Neuronal stem cell (in vitro differentiated cells): ENCODE data around the gene TMCO4.
A peak's percentile ranks its signal among the peaks of the same experiment; 100 is the strongest.

Experiments used
- DNase-seq: peaks from one replicate; pipeline ENCODE4 v3.0.0-alpha.2; 2013; ENCODE audit warnings: low spot score
- H2AFZ ChIP-seq: one replicate; pipeline ENCODE4 v1.6.1; 2013; ENCODE audit warnings: mild to moderate bottlenecking, low read length, inconsistent platforms
- H2AK5ac ChIP-seq: 2 replicates; pipeline ENCODE4 v1.6.1; 2013; ENCODE audit warnings: low read depth, mild to moderate bottlenecking, inconsistent platforms, low read length, moderate library complexity, mixed read lengths
- H2BK120ac ChIP-seq: 2 replicates; pipeline ENCODE4 v1.6.1; 2013; ENCODE audit warnings: low read depth, mild to moderate bottlenecking, inconsistent platforms, low read length, moderate library complexity, mixed read lengths
- H2BK12ac ChIP-seq: one replicate; pipeline ENCODE4 v1.6.1; 2013; ENCODE audit warnings: low read length, inconsistent platforms
- H2BK15ac ChIP-seq: 2 replicates; pipeline ENCODE4 v1.6.1; 2013; ENCODE audit warnings: mild to moderate bottlenecking, low read length, inconsistent platforms, mixed read lengths
- H2BK5ac ChIP-seq: one replicate; pipeline ENCODE4 v1.6.1; 2013; ENCODE audit warnings: inconsistent platforms, mild to moderate bottlenecking, low read length, moderate library complexity
- H3K14ac ChIP-seq: one replicate; pipeline ENCODE4 v1.6.1; 2013; ENCODE audit warnings: low read length, inconsistent platforms
- H3K18ac ChIP-seq: 2 replicates; pipeline ENCODE4 v1.6.1; 2013; ENCODE audit warnings: low read length, inconsistent platforms
- H3K23ac ChIP-seq: 2 replicates; pipeline ENCODE4 v1.6.1; 2013; ENCODE audit warnings: low read depth, mild to moderate bottlenecking, mixed read lengths, low read length, inconsistent platforms; ENCODE audit not compliant: poor library complexity
- H3K27ac ChIP-seq: replicated peaks from 3 replicates; pipeline ENCODE4 v1.5.1; 2013; ENCODE audit warnings: low read length, inconsistent platforms
- H3K27me3 ChIP-seq, 3 experiments: 2 replicates each; pipeline ENCODE4 v1.6.1; 2013; ENCODE audit warnings: low read length in 3 of 3, mild to moderate bottlenecking in 2 of 3, inconsistent platforms in 1 of 3, low read depth in 1 of 3, mixed read lengths in 1 of 3, moderate library complexity in 1 of 3; ENCODE audit not compliant: control insufficient read depth in 3 of 3, insufficient read depth in 3 of 3
- H3K36me3 ChIP-seq, 2 donors: replicated peaks in 1 of 2; 2 replicates each; pipeline ENCODE4 v1.6.1; 2013; ENCODE audit warnings: low read length in 2 of 2; ENCODE audit not compliant: control insufficient read depth in 2 of 2, insufficient read depth in 2 of 2
- H3K4ac ChIP-seq: 2 replicates; pipeline ENCODE4 v1.6.1; 2013; ENCODE audit warnings: inconsistent platforms, mild to moderate bottlenecking, low read length, moderate library complexity
- H3K4me1 ChIP-seq, 2 donors: 1 replicate in 1 of 2; 2 replicates in 1 of 2; pipeline ENCODE4 v1.6.1; 2013; ENCODE audit warnings: low read length in 2 of 2, low read depth in 1 of 2; ENCODE audit not compliant: control insufficient read depth in 2 of 2, insufficient read depth in 1 of 2
- H3K4me2 ChIP-seq: one replicate; pipeline ENCODE4 v1.6.1; 2013; ENCODE audit warnings: mild to moderate bottlenecking, low read length, inconsistent platforms; ENCODE audit not compliant: insufficient read depth, poor library complexity, severe bottlenecking
- H3K4me3 ChIP-seq, 2 donors: 2 replicates each; pipeline ENCODE4 v1.5.1; 2013; ENCODE audit warnings: low read length in 2 of 2, mild to moderate bottlenecking in 2 of 2, inconsistent platforms in 1 of 2, moderate library complexity in 1 of 2
- H3K79me1 ChIP-seq: one replicate; pipeline ENCODE4 v1.6.1; 2013; ENCODE audit warnings: low read depth, mild to moderate bottlenecking, inconsistent platforms, low read length, moderate library complexity
- H3K9ac ChIP-seq: one replicate; pipeline ENCODE4 v1.6.1; 2013; ENCODE audit warnings: mild to moderate bottlenecking, low read depth, low read length, inconsistent platforms; ENCODE audit not compliant: poor library complexity
- H3K9me3 ChIP-seq, 2 donors: replicated peaks in 1 of 2; 2 replicates each; pipeline versions ENCODE3 to v1.6.1; 2013; ENCODE audit warnings: low read length in 2 of 2, mild to moderate bottlenecking in 2 of 2, inconsistent platforms in 1 of 2, low read depth in 1 of 2, mixed read lengths in 1 of 2, moderate library complexity in 1 of 2; ENCODE audit not compliant: control insufficient read depth in 2 of 2, insufficient read depth in 1 of 2
- H4K8ac ChIP-seq: one replicate; pipeline ENCODE4 v1.6.1; 2013; ENCODE audit warnings: low read depth, mild to moderate bottlenecking, inconsistent platforms, low read length, moderate library complexity
- H4K91ac ChIP-seq: one replicate; pipeline ENCODE4 v1.6.1; 2013; ENCODE audit warnings: low read length, low read depth, mild to moderate bottlenecking, inconsistent platforms; ENCODE audit not compliant: poor library complexity
- WGBS, 2 donors: extraction: QIAGEN DNeasy Blood & Tissue Kit; methylation state at CpG; one replicate each; pipeline ENCODE4 v1.1.7; 2013; ENCODE audit warnings: missing lambda C conversion rate in 2 of 2, mixed read lengths in 1 of 2; ENCODE audit not compliant: insufficient read length in 2 of 2, insufficient replicate concordance in 1 of 2; ENCODE audit errors: extremely low coverage in 2 of 2; 5-methylcytosine and 5-hydroxymethylcytosine counted together

The TMCO4 gene

DNA sequence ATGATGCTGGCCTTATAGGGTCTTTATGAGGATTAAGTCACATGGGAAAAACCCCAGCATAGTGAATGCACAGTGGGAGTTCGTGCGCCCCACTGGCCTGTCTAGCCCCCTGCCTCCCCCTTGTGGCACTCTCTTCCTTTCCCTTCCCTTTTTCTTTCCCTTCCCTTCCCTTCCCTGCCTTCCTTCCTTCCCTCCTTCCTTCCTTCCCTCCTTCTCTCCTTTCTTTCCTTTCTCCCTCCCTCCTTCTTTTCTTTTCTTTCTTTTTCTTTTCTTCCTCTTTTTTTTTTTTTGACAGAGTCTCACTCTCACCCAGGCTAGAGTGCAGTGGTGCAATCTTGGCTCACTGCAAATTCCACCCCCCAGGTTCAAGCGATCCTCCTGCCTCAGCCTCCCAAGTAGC lies 96.4 kb downstream of the TMCO4 start:
- H3K9ac ChIP-seq, result no peak overlapping the region

DNA sequence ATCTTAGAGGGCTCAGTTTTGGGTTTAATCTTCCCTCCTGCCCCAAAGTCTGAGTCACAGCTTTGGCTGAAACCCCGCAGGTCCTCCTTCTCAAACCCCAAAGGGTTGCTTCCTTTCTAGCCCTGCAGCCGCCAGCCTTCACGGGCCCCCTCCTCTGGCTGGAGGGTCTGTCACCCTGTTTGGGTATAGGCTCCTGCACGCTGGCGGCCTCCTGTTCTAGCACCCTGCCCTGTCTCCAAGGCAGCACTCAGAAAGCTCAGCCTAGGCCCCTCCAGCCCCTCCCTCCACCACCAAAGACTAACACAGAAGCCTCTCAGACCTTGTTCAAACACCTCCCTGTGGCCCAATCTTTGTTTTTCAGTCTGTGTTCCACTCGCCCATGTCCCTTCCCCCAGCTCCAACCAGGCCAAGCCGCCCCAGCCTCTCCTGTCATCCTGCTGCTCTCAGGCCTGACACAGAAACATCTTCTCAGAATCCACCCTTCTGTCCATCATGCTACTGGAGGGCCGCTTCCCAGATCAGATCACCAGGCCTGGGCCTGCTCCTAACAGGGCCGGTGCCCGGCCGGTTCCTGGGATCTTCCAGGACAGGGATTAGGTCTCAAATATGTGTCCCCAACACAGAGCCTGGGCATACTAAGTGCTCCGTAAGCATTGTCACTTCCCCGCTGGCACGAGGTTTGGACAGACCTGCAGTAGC lies 99.5 kb downstream of the TMCO4 start:
- peak overlapping the region; percentile 51 for H2BK15ac ChIP-seq
- no peaks in the 10 kb centered on the region for H3K79me1 ChIP-seq
- H2AK5ac ChIP-seq, result no peak overlapping the region
- no peak overlapping the region for H3K18ac ChIP-seq
- H4K91ac ChIP-seq, result no peak overlapping the region
- H3K27me3 ChIP-seq, result peaks cover 0 to 36% (median 0%) of the 10 kb centered on the region in 3 experiments
- no peak for DNase-seq
- H3K14ac ChIP-seq, result peak overlapping the region; percentile 14
- no peak overlapping the region for H3K4ac ChIP-seq
- H3K36me3 ChIP-seq, result no peaks in the 10 kb centered on the region
- no CpG with 5 or more reads among the region's 14 CpGs for WGBS, 2 donors
- no peak overlapping the region for H2BK12ac ChIP-seq
- no peak overlapping the region for H3K27ac ChIP-seq
- no peak overlapping the region for H2AFZ ChIP-seq
- H3K4me2 ChIP-seq, result no peak overlapping the region
- H3K9me3 ChIP-seq, result no peaks in the 10 kb centered on the region
- H3K9ac ChIP-seq, result no peak overlapping the region
- no peak overlapping the region for H4K8ac ChIP-seq
- no peak overlapping the region for H3K4me3 ChIP-seq
- H3K4me1 ChIP-seq, result peaks cover 2 to 7% of the 10 kb centered on the region in 2 donors
- H2BK120ac ChIP-seq, result no peak overlapping the region
- no peak overlapping the region for H2BK5ac ChIP-seq
- peak overlapping the region; percentile 3 for H3K23ac ChIP-seq

More for the DNA sequence above, 96.4 kb downstream of the TMCO4 start:
- H3K79me1 ChIP-seq, result no peaks in the 10 kb centered on the region
- H2AFZ ChIP-seq, result no peak overlapping the region
- DNase-seq, result no peak
- no peak overlapping the region for H2BK5ac ChIP-seq
- peaks cover 2 to 7% of the 10 kb centered on the region in 2 donors for H3K4me1 ChIP-seq
- H2BK120ac ChIP-seq, result no peak overlapping the region
- H3K9me3 ChIP-seq, result no peaks in the 10 kb centered on the region
- no peak overlapping the region for H3K14ac ChIP-seq
- no peak overlapping the region for H3K27ac ChIP-seq
- H3K4me3 ChIP-seq, result no peak overlapping the region
- H3K4ac ChIP-seq, result no peak overlapping the region
- H3K27me3 ChIP-seq, result peaks cover 0 to 40% (median 0%) of the 10 kb centered on the region in 3 experiments
- no CpG with 5 or more reads among the region's 3 CpGs for WGBS, 2 donors
- no peak overlapping the region for H2BK12ac ChIP-seq
- no peak overlapping the region for H2BK15ac ChIP-seq
- H4K91ac ChIP-seq, result no peak overlapping the region
- H3K23ac ChIP-seq, result no peak overlapping the region
- H2AK5ac ChIP-seq, result no peak overlapping the region
- no peak overlapping the region for H3K4me2 ChIP-seq
- no peak overlapping the region for H3K18ac ChIP-seq
- H4K8ac ChIP-seq, result no peak overlapping the region
- no peaks in the 10 kb centered on the region for H3K36me3 ChIP-seq

DNA sequence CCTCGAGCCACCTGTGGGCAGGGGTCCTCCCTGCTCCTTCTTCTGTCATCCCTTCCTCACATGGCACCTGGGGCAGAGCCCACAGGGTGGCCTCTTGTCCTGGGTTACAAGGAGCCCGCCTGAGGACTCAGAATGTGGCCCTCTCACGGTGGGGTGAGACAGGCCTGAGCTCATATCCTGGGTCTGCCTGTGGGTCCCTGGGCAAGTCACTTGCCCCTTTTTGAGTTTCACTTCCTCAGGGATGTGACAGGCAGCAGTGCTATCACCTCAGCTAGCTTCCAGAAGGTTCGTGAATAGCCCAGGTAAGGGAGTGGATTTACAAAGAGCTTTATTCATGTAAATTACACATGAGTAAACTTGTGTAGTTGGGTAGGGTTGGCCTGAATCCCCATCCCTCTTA lies 101.5 kb downstream of the TMCO4 start:
- Histone ChIP-seq H2BK5ac (no peak overlapping the region), H2BK120ac (no peak overlapping the region), H3K27ac (no peak overlapping the region), H3K9me3 (no peaks in the 10 kb centered on the region), H3K79me1 (no peaks in the 10 kb centered on the region), H3K9ac (no peak overlapping the region), H4K8ac (no peak overlapping the region), H3K18ac (no peak overlapping the region), H3K4ac (no peak overlapping the region), H3K4me1 (peaks cover 0 to 1% of the 10 kb centered on the region in 2 donors), H3K14ac (no peak overlapping the region), H3K23ac (no peak overlapping the region), H3K4me3 (no peak overlapping the region), H2BK12ac (no peak overlapping the region), H3K36me3 (no peaks in the 10 kb centered on the region), H2AFZ (no peak overlapping the region), H4K91ac (no peak overlapping the region), H2BK15ac (peak overlapping the region; percentile 1), H3K27me3 (peaks cover 0 to 41% (median 0%) of the 10 kb centered on the region in 3 experiments), H2AK5ac (no peak overlapping the region), H3K4me2 (no peak overlapping the region)
- WGBS, 2 donors, result no CpG with 5 or more reads among the region's 4 CpGs
- no peak for DNase-seq

DNA sequence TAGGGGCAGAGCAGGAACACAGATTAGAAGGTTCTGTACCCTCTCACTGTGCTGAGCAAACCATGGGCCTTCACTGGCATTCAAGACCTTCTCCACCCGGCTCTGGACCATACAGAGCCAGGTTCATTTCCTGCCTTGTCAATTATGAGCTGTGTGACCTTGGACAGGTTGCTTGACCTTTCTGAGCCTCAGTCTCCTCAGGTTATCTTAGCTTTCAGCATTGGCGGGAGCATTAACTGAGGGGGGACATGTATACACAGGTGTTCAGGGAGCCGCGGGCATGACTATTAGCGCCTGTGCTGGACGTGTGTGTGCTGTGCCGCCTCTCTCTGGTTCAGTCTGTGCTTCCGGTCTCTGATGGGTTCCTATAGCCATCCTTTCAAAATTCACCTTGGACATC lies 102.9 kb downstream of the TMCO4 start:
- WGBS, 2 donors, result no CpG with 5 or more reads among the region's 8 CpGs
- no peak overlapping the region for H4K8ac ChIP-seq

More for the DNA sequence above, 102.9 kb downstream of the TMCO4 start:
- Histone ChIP-seq H2BK120ac (no peak overlapping the region), H3K4me1 (peaks cover 0 to 1% of the 10 kb centered on the region in 2 donors), H2BK5ac (no peak overlapping the region), H3K27me3 (peaks cover 0 to 34% (median 0%) of the 10 kb centered on the region in 3 experiments), H3K36me3 (no peaks in the 10 kb centered on the region), H3K4me2 (no peak overlapping the region), H2AK5ac (no peak overlapping the region), H4K91ac (no peak overlapping the region), H3K27ac (no peak overlapping the region), H3K23ac (no peak overlapping the region), H3K9ac (no peak overlapping the region), H2BK12ac (no peak overlapping the region), H3K9me3 (no peaks in the 10 kb centered on the region), H3K14ac (no peak overlapping the region), H2BK15ac (no peak overlapping the region), H3K4me3 (no peak overlapping the region), H3K79me1 (no peaks in the 10 kb centered on the region), H2AFZ (no peak overlapping the region), H3K4ac (no peak overlapping the region), H3K18ac (no peak overlapping the region)
- DNase-seq, result no peak
